Measurements from ENCODE around the gene ACSF3.

Gene ACSF3

GRCh38 chr16:89094880-89095258 lies 1.2 kb downstream of the ACSF3 start:
- DNase-seq (ENCODE audit: low read depth, low spot score) = no peak

DNA sequence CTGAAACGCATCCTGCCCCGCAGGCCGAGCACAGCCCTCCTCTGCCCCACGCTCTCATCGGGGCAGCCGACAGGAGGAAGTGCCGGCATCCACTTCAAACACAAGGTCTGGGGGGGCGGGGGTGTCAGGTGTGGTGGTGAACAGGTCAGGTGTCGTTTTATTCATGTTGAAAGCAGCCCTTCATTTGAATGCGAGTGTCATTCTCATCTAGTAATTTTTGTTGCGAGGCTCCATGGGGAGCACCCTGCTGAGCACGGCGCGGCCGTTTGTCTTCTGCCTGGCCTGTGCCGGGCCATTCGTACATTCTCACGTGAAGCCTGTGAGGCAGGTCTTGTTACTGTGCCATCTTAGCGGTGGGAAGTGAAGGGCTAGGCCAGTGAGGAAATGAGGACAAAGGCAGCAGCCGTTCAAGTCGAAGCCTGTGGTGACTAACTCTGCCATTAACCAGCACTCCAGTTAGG lies 1.9 kb downstream of the ACSF3 start:
- DNase-seq (ENCODE audit: low read depth, low spot score) = no peak

GRCh38 chr16:89096042-89096717 lies 2.5 kb downstream of the ACSF3 start:
- no peak for DNase-seq (ENCODE audit: low read depth, low spot score)

GRCh38 chr16:89096768-89097391 lies 3.2 kb downstream of the ACSF3 start:
- no peak for DNase-seq (ENCODE audit: low read depth, low spot score)

DNA sequence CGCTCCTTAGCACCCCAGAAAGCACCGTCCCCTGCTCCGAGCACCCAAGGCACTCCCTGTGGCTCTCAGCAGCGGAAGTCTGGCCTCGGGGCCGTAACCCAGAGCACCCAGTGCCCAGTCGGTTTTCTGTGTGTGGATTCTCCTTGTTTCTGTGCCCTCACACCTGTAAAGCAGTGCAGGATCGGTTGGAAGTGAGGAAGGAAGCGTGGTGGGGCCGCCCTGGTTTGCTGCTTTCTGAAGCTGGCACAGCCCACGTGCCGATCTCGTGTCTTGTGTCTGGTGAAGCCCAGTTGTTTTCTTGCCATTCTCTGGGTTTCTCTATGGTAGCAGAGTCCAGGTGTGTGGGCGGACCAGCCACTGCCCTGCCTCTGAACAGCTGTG lies 3.7 kb downstream of the ACSF3 start:
- DNase-seq (ENCODE audit: low read depth, low spot score) = no peak

DNA sequence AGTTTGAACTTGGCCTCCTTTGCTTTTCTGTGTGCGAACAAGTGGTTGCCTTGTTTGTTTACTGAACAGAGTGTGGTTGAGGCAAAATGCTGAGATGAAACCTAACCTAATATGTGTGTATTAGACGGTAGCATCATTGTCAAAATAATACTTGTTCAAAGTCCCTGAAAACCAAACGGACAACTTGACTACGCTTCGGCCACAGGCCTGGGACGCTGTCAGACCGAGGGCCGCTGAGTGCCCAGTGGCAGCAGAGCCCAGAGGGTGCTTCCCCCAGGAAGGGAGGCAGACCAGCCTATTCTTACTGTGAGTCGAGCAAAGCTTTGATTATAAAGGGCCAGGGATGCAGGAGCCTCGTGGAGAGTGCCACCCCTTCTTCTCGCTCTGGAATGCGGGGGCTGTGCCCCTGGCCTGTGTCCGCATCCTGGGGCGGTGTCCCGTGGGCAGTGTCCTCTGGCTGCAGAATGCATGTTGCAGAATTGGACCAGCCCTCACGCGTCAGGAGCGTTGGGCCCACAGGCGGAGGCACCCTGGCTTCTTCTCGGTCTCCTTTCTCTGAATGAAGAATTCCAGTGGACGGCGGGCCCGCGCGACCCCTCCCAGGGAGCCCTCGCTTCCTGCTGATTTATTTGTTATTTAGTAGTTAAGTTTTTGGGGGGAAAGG lies 5.2 kb downstream of the ACSF3 start:
- DNase-seq (ENCODE audit: low read depth, low spot score) = no peak

- DNase-seq (ENCODE audit: low read depth, low spot score) = no peak
Observed at GRCh38 chr16:89099905-89100304, 6.3 kb downstream of the ACSF3 start.

- no peak for DNase-seq (ENCODE audit: low read depth, low spot score)
Observed at GRCh38 chr16:89100601-89101302, 7.1 kb downstream of the ACSF3 start.

- no peak for DNase-seq (ENCODE audit: low read depth, low spot score)
Observed at GRCh38 chr16:89101303-89102040, 7.8 kb downstream of the ACSF3 start.

- no peak for DNase-seq (ENCODE audit: low read depth, low spot score)
Observed at GRCh38 chr16:89102041-89102471, 8.4 kb downstream of the ACSF3 start.

- no peak for DNase-seq (ENCODE audit: low read depth, low spot score)
Observed at GRCh38 chr16:89102481-89103073, 8.9 kb downstream of the ACSF3 start.

DNA sequence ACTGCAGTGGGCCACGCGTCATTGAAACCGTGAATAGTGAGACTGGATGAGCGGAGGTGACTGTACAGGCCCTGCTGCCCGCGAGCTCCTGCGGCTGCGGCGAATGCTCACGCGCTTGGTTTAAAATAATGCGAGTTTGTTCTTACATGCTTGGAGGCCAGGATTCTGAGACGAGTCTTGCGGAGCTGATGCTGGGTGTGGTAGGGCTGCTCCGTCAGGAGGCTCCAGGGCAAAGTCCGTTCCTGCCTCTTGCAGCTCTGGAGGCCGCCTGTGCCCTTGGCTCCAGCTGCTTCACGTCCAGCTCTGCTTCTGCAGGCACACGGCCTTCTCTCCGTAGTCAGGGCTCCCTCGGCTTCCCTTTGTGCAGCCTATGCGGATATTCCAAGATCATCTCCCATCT lies 9.5 kb downstream of the ACSF3 start:
- no peak for DNase-seq (ENCODE audit: low read depth, low spot score)

DNA sequence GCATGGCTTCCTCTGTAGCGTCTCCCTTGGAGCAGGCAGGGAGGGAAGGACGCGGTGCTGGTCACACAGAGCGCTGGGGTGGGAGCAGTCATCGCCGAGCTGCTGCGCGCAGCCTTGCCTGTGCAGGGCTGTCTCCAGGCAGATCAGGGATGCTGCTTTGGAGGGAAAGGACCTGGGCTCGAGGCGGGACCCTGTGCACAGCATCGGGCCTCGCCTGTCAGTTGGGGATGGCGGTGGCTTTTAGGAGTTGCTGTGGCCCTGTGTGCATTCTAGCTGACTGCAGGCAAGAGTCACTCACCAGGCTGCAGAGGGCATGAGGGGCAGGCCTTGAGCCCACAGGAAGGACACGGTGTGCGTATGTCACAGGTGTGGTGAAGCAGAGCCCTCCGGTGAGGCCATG lies 10.1 kb downstream of the ACSF3 start:
- no peak for DNase-seq (ENCODE audit: low read depth, low spot score)

DNA sequence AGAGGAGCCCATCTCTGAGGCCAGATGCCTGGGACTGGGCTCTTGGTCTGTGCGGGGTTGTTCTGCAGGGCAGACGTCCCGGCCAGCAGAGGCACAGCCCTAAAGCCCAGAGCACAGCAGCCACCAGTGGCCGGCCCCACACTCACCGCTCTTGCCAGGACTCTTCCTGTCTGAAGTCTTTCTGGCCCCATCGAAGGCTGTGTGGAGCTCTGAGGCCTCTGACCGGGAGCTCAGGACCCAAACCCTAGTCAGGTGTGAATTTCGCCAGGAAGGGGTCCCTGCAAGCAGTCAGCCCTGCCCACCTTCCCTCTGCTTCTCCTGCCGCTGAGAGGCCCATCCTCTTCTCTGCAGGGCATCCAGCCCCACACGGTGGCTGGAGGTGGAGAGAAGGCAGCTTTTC lies 10.7 kb downstream of the ACSF3 start:
- no peak for DNase-seq (ENCODE audit: low read depth, low spot score)

GRCh38 chr16:89104930-89105571 lies 11.4 kb downstream of the ACSF3 start:
- DNase-seq (ENCODE audit: low read depth, low spot score) = no peak

- no peak for DNase-seq (ENCODE audit: low read depth, low spot score)
Observed at GRCh38 chr16:89105599-89106151, 12.0 kb downstream of the ACSF3 start.

GRCh38 chr16:89106533-89107202 lies 13.0 kb downstream of the ACSF3 start:
- no peak for DNase-seq (ENCODE audit: low read depth, low spot score)

DNA sequence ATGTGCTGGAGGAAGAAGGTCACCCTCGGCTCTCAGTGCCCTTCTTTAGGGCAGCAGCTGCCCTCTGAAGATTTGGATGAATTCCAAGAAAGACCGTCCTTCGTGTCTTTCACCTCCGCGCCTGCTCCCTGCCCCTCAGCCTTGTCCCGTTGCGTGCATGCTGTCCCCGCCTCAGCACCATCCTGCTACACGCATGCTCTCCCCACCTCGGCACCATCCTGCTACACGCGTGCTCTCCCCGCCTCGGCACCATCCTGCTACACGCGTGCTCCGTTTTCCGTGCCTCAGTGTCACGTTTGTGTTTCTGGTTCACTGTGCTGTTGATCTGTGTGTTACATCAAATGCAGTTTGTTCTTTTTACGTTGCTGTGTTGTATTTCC lies 13.5 kb downstream of the ACSF3 start:
- no peak for DNase-seq (ENCODE audit: low read depth, low spot score)

GRCh38 chr16:89108416-89108815 lies 14.8 kb downstream of the ACSF3 start:
- no peak for DNase-seq (ENCODE audit: low read depth, low spot score)

- no peak for DNase-seq (ENCODE audit: low read depth, low spot score)
Observed at GRCh38 chr16:89110641-89111040, 17.0 kb downstream of the ACSF3 start.

Measured in iPS DF 19.7 (cell line).